Activated naive CD8-positive, alpha-beta T cell treated with anti-CD3 and anti-CD28 coated beads, Interleukin-2, amount 50 U/mL, for 24 hours (primary cell): ENCODE measurements around the gene CHPF2.

Experiments
- ATAC-seq: fragments of 150-1000 bp; cut with Tn5 transposase; one replicate; pipeline ENCODE4 v1.10.0; 2021
- DNase-seq: peaks from one replicate; pipeline ENCODE4 v3.0.0; 2021
- H3K27ac Mint-ChIP-seq: one replicate; pipeline ENCODE4 v1.8.0; 2021; ENCODE audit warnings: mild to moderate bottlenecking, mixed read lengths
- H3K27me3 Mint-ChIP-seq: one replicate; pipeline ENCODE4 v1.8.0; 2021; ENCODE audit warnings: mixed read lengths
- H3K36me3 Mint-ChIP-seq: one replicate; pipeline ENCODE4 v1.8.0; 2021; ENCODE audit warnings: low read depth, mixed read lengths
- H3K4me1 Mint-ChIP-seq: one replicate; pipeline ENCODE4 v1.8.0; 2021; ENCODE audit warnings: mixed read lengths
- H3K4me3 Mint-ChIP-seq: one replicate; pipeline ENCODE4 v1.8.0; 2021; ENCODE audit warnings: mild to moderate bottlenecking, moderate library complexity, mixed read lengths
- H3K9me3 Mint-ChIP-seq: one replicate; pipeline ENCODE4 v1.8.0; 2021; ENCODE audit warnings: mixed read lengths

CHPF2 gene

GRCh38 chr7:151232091-151232916, at the start of gene CHPF2:
CHPF2 (plus strand) TSS chr7:151232483; CDS start chr7:151234012, 1,529 bp downstream.
- Mint-ChIP-seq H3K36me3 (peaks cover 22% of the 10 kb centered on the region), H3K27me3 (no peaks in the 10 kb centered on the region), H3K27ac (peak within 1 kb of the TSS; percentile 99), H3K4me1 (peaks cover 42% of the 10 kb centered on the region), H3K9me3 (no peaks in the 10 kb centered on the region), H3K4me3 (peak within 1 kb of the TSS; percentile 100)
- DNase-seq (peak; percentile 93), ATAC-seq (peak; percentile 91)

- H3K27ac Mint-ChIP-seq, result no peak overlapping the region
- DNase-seq (no peak), ATAC-seq (no peak)
- H3K9me3 Mint-ChIP-seq, result no peaks in the 10 kb centered on the region
- no peak overlapping the region for H3K4me3 Mint-ChIP-seq
- no peaks in the 10 kb centered on the region for H3K27me3 Mint-ChIP-seq
- no peaks in the 10 kb centered on the region for H3K36me3 Mint-ChIP-seq
- H3K4me1 Mint-ChIP-seq, result no peaks in the 10 kb centered on the region
Measured at GRCh38 chr7:151185762-151186639, 46.3 kb upstream of the CHPF2 start.

GRCh38 chr7:151186640-151187408, 45.5 kb upstream of the CHPF2 start, which contains the start of gene ASB10:
ASB10 (minus strand) TSS chr7:151187250; CDS start chr7:151187130, 120 bp downstream.
- Mint-ChIP-seq H3K4me3 (no peak within 1 kb of the TSS), H3K27me3 (no peaks in the 10 kb centered on the region), H3K27ac (no peak within 1 kb of the TSS), H3K4me1 (no peaks in the 10 kb centered on the region), H3K36me3 (no peaks in the 10 kb centered on the region), H3K9me3 (no peaks in the 10 kb centered on the region)
- DNase-seq (no peak), ATAC-seq (no peak)

GRCh38 chr7:151187409-151188251, 44.7 kb upstream of the CHPF2 start:
- H3K9me3 Mint-ChIP-seq, result no peaks in the 10 kb centered on the region
- H3K27me3 Mint-ChIP-seq, result no peaks in the 10 kb centered on the region
- no peak for DNase-seq
- no peak overlapping the region for H3K27ac Mint-ChIP-seq
- H3K4me1 Mint-ChIP-seq, result no peaks in the 10 kb centered on the region
- no peaks in the 10 kb centered on the region for H3K36me3 Mint-ChIP-seq
- no peak for ATAC-seq
- no peak overlapping the region for H3K4me3 Mint-ChIP-seq

GRCh38 chr7:151188252-151188542, 44.1 kb upstream of the CHPF2 start:
- Mint-ChIP-seq H3K4me3 (no peak overlapping the region), H3K27me3 (no peaks in the 10 kb centered on the region), H3K27ac (no peak overlapping the region), H3K36me3 (no peaks in the 10 kb centered on the region), H3K9me3 (no peaks in the 10 kb centered on the region), H3K4me1 (no peaks in the 10 kb centered on the region)
- DNase-seq, result no peak
- ATAC-seq, result no peak

GRCh38 chr7:151189038-151189437, 43.2 kb upstream of the CHPF2 start:
- H3K4me1 Mint-ChIP-seq, result no peaks in the 10 kb centered on the region
- H3K4me3 Mint-ChIP-seq, result no peak overlapping the region
- no peaks in the 10 kb centered on the region for H3K36me3 Mint-ChIP-seq
- no peak overlapping the region for H3K27ac Mint-ChIP-seq
- no peak for ATAC-seq
- no peaks in the 10 kb centered on the region for H3K27me3 Mint-ChIP-seq
- no peak for DNase-seq
- H3K9me3 Mint-ChIP-seq, result no peaks in the 10 kb centered on the region

GRCh38 chr7:151191544-151191943, 40.7 kb upstream of the CHPF2 start:
- Mint-ChIP-seq H3K9me3 (no peaks in the 10 kb centered on the region), H3K4me3 (no peak overlapping the region), H3K4me1 (no peaks in the 10 kb centered on the region), H3K36me3 (no peaks in the 10 kb centered on the region), H3K27ac (no peak overlapping the region), H3K27me3 (peaks cover 2% of the 10 kb centered on the region)
- no peak for DNase-seq
- no peak for ATAC-seq

- DNase-seq (no peak), ATAC-seq (no peak)
- Mint-ChIP-seq H3K27me3 (peaks cover 2% of the 10 kb centered on the region), H3K4me3 (no peak overlapping the region), H3K27ac (no peak overlapping the region), H3K4me1 (no peaks in the 10 kb centered on the region), H3K36me3 (no peaks in the 10 kb centered on the region), H3K9me3 (no peaks in the 10 kb centered on the region)
Measured at GRCh38 chr7:151192002-151192539, 40.2 kb upstream of the CHPF2 start.

- H3K27me3 Mint-ChIP-seq, result peaks cover 2% of the 10 kb centered on the region
- DNase-seq, result no peak
- no peaks in the 10 kb centered on the region for H3K4me1 Mint-ChIP-seq
- no peaks in the 10 kb centered on the region for H3K36me3 Mint-ChIP-seq
- no peak overlapping the region for H3K4me3 Mint-ChIP-seq
- H3K9me3 Mint-ChIP-seq, result no peaks in the 10 kb centered on the region
- ATAC-seq, result no peak
- no peak overlapping the region for H3K27ac Mint-ChIP-seq
Measured at GRCh38 chr7:151193203-151193978, 38.9 kb upstream of the CHPF2 start.

- no peak for DNase-seq
- H3K4me1 Mint-ChIP-seq, result no peaks in the 10 kb centered on the region
- H3K4me3 Mint-ChIP-seq, result no peak overlapping the region
- no peaks in the 10 kb centered on the region for H3K9me3 Mint-ChIP-seq
- no peak for ATAC-seq
- H3K36me3 Mint-ChIP-seq, result no peaks in the 10 kb centered on the region
- no peak overlapping the region for H3K27ac Mint-ChIP-seq
- peaks cover 2% of the 10 kb centered on the region for H3K27me3 Mint-ChIP-seq
Measured at GRCh38 chr7:151194188-151194587, 38.1 kb upstream of the CHPF2 start.

- Mint-ChIP-seq H3K27ac (no peak overlapping the region), H3K4me1 (no peaks in the 10 kb centered on the region), H3K4me3 (no peak overlapping the region), H3K27me3 (peaks cover 2% of the 10 kb centered on the region), H3K36me3 (no peaks in the 10 kb centered on the region), H3K9me3 (no peaks in the 10 kb centered on the region)
- DNase-seq (no peak), ATAC-seq (no peak)
Measured at GRCh38 chr7:151195616-151196450, 36.5 kb upstream of the CHPF2 start.

GRCh38 chr7:151197932-151198331, 34.4 kb upstream of the CHPF2 start:
- H3K4me1 Mint-ChIP-seq, result no peaks in the 10 kb centered on the region

More at GRCh38 chr7:151197932-151198331, 34.4 kb upstream of the CHPF2 start:
- ATAC-seq (no peak), DNase-seq (no peak)
- no peaks in the 10 kb centered on the region for H3K9me3 Mint-ChIP-seq
- H3K4me3 Mint-ChIP-seq, result no peak overlapping the region
- H3K36me3 Mint-ChIP-seq, result no peaks in the 10 kb centered on the region
- no peak overlapping the region for H3K27ac Mint-ChIP-seq
- H3K27me3 Mint-ChIP-seq, result peaks cover 2% of the 10 kb centered on the region
